A673 (cell line): ENCODE results near the gene SERPINA9.

Experiments
- CTCF ChIP-seq: fragments of 300-800, 200-600 bp; sonication (generic); conservative IDR thresholded peaks from 2 replicates; pipeline ENCODE4 v1.5.1; 2017; ENCODE audit warnings: low read depth, mild to moderate bottlenecking, antibody characterized with exemption, low read length, moderate library complexity, mixed read lengths
- EZH2 ChIP-seq: fragments of 200-600 bp; sonication (generic); IDR thresholded peaks from 2 replicates; pipeline ENCODE4 v1.6.1; 2017; ENCODE audit warnings: borderline replicate concordance, low read depth, mild to moderate bottlenecking, mixed read lengths, antibody characterized with exemption, low read length; ENCODE audit not compliant: poor library complexity, severe bottlenecking

GRCh38 chr14:94451091-94451771, 24.8 kb downstream of the SERPINA9 start:
- no peak for TF ChIP-seq CTCF
- TF ChIP-seq EZH2 = no peak
